Raji (cell line): ENCODE measurements around the gene PRDM16.

Experiments used
- POLR2A ChIP-seq: IDR thresholded peaks from 2 replicates; pipeline ENCODE4 v1.6.1; 2011; ENCODE audit warnings: low read depth, low read length, control low read depth; ENCODE audit not compliant: insufficient read depth

Gene PRDM16

DNA sequence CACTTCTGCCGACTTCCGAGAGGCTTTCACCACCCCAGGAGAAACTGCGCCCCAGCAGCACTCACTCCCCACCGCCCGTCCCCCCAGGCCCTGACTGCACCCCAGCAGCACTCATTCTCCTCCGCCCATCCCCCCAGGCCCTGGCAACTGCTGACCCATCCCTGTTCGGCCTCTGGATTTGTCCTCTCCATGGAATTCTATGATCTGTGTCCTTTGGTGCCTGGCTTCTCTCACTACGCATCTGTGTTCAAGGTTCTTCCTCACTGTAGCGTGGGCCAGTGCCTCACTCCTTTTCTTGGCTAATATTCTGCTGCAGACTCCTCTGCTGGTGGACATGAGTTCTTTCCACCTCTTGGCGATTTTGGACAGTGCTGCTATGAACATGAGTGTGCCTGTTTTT is 263.7 kb downstream of the PRDM16 start:
- no peak for TF ChIP-seq POLR2A

DNA sequence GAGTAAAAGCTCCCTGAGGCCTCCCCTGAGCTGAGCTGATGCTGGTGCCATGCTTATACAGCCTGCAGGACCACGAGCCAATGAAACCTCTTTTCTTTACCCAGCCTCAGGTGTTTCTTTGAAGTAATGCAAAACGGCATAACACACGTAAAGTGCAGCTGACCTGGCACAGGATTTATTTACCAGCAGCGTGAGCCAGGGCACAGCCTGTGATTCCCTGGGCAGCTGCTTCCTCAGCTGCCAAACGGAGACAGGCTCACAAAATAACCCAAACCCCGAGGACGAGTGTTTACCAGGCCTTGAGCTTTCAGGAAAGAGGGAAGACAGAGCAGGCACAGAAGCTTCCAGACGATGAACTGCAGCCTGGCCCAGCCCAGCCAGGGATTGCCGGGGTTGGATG is 264.9 kb downstream of the PRDM16 start:
- TF ChIP-seq POLR2A, result no peak

DNA sequence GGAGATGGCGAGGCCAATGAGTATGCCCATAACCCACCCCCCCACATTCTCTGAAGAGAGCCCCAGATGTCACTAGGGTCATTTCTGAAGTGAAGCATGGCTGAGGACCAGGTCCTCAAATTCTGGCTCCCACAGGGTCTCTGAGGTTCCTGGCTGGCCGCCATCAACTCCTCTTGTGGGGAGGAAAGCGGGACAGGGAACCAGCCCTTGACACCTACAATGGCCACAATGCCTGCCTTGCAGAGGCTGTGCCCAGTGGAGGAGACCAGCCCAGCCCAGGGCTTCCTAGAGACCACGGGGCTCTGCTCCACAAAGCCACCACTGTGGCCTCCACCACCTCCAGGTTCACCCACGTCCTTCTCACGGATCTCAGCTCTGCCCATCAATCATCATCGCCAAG is 265.4 kb downstream of the PRDM16 start:
- no peak for TF ChIP-seq POLR2A

DNA sequence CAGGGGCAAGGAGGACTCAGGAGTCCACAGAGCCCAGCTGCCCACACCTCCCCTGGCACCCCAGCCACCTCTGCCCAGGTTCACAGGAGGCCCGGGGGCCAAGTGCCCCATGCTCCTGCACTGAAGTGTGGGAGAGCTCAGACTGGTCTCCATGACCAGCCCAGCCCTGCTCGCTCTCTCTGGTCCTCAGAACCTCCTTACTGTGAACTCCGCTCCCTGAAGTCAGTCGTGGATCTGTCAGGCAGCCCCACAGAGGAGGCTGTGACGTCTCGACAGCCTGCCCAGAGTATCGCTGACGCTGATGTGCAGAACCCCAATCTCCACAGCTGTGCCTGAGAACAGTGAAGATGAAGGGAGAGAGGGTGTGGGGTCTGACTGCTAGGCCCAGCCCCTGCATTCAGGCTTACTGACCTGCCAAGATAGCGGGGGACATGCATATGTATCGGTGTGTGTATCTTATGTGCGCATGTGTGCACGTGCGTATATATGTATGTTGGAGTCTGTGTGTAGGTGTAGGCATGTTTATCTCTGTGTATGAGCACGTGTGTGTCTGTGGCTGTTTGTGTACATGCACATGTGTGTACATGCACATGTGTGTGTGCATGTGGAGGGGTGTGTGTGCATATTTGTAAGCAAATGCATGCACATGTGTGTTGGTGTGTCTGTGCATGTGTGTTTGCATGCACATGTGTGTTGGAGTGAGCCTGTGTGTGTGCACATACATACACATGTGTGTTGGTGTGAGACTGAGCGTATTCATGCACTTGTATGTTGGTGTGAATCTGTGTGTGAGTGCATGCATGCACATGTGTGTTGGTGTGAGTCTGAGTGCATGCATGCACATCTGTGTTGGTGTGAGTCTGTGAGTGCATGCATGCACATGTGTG is 267.0 kb downstream of the PRDM16 start:
- no peak for TF ChIP-seq POLR2A

DNA sequence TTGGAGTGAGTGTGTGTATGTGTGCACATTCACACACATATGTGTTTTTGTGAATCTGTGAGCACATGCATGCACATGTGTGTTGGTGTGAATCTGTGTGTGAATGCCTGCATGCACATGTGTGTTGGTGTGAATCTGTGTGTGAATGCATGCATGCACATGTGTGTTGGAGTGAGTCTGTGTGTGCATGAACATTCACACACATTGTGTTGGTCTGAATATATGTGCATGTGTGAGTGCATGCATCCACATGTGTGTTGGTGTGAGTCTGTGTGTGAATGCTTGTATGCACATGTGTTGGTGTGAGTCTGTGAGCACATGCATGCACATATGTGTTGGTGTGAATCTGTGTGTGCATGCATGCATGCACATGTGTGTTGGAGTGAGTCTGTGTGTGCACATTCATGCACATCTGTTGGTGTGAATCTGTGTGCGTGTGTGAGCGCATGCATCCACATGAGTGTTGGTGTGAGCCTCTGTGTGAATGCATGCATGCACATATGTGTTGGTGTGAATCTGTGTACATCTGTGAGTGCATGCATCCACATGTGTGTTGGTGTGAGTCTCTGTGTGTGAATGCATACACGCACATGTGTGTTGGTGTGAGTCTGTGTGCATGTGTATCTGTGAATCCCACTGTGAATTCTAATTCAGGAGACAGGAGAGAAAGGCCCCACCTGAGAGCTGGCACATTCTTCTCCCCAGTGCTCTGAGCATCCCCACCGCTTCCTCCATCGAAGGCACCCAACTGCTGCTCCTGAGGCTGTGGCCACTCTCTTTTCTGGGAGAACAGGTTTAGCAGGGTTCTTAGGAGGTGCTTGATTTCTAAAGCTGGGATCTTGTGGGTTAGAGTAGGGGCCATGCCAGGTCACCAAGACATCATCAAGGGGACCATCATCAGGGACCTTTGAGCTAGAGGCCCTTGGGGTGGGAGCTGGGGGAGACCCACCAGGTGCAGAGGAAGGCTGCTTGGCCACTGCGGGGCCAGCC is 267.9 kb downstream of the PRDM16 start:
- no peak for TF ChIP-seq POLR2A

DNA sequence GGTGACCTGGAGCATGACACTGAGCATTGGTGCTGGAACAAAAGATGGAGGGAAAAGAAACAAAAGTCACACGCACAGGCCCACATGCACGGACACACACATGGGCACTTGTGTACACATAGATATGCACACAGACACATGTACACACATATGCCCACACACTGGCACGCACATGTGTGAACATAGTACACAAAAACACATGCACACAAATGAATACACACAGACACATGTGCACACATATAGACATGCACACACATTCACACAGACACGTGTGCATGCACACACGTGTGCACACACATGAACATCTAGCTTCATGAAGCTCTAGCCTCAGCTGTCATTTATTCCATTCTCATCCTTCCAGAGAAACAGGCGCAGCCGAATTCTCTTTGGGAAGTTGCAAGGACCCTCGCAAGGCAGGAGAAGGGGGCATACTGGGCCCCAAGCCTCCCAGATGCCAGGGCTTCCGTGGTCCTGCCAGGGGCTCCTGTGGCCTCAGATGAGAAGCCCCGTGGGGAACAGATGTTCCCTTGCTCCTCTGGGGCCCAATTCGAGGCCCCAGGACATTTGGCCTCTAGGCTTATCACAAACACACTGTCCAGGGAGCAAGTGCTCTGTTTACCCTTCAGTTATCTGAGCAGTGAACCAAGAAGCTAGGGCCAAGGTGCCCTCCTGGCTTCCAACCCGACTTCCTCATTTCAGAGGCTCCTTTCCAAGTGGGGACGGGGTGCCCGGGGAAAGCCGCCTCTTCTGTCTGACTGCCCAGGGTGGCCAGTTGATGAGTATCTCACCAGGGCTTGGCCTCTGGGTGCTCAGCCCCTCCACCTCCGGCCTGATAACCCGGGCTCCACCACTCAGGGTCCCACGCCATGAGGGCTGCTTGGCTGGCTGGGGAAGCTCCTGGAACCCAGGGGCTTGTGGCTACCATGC is 269.1 kb downstream of the PRDM16 start:
- TF ChIP-seq POLR2A, result no peak

DNA sequence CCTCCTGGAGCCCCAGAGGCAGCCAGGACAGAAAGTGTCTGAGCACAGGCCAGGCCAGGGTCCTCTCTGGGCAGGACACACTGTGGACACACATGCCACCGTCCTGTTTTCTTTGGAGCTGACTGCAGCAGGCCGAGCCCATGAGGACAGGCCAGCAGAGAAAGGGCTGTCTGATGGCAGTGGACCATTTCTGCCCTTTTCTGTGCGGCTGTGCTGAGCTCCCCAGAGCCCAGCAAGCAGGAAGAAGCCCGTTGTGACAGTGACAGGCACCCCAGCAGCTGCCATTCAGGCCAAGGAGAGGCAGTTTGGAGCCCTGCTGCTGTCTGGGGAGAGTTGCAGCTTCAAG is 269.7 kb downstream of the PRDM16 start:
- no peak for TF ChIP-seq POLR2A

DNA sequence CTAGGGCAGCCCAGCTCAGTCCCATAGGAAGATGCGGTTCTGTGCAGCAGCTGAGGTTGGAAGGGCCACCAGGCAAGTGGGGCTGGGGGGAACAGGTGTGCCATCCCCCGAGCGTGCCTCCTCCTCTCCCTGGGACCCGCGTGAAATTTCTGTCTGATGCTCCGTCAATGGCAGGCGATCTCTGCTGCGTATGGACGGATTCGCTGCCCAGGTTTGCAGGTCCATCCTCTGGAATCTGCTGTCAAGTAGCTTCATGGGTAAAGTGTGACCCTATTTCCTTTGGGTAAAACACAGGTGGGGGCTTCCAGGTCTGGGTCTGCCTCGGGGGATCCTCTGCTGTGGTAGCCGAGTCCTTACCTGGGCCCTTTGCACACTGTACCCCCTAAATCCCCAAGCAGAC is 270.9 kb downstream of the PRDM16 start:
- no peak for TF ChIP-seq POLR2A

DNA sequence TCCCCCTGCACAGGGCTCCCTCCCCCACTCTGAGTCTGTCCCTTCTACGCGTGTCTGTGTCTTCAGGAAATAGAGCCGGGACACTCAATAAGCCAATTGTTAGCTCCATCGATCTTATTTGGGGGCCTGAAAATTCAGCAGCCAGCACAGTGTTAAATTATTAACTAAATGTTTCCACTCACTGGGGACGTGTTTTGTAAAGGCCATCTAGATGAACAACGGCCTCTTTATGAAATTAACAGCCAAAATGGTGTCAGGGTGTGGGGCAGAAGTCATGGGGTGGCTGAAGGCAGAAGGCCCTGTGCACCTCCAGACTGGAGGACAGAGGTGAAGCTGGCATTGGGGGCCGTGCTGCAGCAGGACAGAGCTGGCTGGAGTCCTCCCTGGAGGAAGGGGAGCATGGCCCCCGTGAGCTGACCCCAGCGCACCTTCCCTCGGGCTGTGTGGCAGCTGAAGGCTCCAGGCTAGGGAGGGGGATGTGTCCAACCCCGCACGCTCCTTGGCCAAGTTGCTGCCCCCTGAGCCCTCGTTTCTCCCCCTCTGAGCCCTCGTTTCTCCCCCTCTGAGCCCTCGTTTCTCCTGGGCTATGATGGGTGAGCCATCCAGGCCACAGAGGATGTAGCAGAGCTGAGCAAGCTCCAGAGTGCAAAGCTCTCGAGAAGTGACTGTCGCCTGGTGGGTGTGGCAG is 271.7 kb downstream of the PRDM16 start:
- TF ChIP-seq POLR2A, result no peak

DNA sequence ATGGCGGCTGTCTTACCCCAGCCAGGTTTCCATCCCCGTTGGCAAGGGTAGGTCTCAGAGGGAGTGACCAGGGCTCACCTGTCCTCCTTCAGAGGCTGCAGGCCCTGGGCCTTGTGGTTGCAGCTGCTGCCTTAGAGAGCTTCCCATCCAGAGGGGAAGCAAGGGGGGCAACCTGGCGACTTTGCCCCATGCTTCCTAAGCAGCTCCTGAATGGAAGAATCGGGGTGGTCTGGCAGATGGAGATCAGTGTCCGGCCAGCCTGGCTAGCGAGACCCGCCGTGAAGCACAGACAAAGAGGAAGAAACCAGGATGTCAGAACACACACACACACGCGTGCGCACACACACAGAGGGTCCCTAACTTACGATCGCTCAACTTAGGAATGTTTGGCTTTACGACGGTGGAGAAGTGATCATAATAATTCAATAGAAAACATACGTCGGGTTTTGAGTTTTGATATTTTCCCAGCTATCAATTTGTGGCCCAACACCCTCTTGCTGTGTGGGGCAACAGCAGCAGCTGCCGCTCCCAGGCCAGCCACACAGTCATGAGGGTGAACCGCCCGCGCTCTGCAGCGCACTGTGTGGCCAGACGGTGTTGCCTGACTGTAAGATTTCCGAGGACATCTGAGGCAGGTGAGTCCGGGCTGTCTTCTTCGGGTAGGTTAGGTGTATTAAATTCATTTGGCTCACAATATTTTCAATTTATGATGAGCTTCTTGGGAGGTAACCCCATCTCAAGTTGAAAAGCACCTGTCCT is 272.4 kb downstream of the PRDM16 start:
- no peak for TF ChIP-seq POLR2A

DNA sequence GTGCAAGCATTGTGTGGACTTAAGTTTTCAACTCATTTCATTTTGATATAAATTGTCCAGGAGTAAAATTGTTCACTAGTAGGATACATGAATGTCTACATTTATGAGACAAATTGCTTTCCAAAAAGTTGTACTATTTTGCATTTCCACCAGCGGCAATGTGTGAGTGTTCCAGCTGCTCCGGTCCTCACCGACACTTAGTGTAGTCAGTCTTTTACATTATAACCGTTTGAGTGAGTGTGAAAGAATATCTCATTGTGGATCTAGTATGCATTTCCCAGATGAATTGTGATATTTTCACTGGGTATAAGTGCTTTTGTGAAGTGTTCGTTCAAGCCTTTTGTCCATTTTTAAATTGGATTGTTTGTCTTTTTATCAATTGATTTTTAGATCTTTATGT is 274.0 kb downstream of the PRDM16 start:
- no peak for TF ChIP-seq POLR2A

DNA sequence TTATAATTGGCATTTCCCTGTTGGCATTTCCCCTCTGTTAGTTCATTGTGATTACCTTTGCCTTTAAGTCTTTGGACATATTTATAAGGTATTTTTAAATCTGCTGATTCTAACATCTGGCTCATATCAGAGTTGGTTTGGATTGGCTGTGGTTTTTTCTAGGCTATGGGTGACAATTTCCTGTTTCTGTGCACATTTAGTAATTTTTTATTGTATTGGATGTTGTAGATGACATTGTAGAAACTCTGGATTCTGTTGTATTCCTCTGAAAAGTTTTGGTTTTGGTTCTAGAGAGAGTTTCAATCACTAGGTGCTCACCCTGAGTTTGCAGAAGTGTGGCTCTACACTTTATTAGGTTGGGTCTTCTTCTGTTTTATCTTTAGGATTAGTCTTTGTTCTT is 275.4 kb downstream of the PRDM16 start:
- TF ChIP-seq POLR2A, result no peak

DNA sequence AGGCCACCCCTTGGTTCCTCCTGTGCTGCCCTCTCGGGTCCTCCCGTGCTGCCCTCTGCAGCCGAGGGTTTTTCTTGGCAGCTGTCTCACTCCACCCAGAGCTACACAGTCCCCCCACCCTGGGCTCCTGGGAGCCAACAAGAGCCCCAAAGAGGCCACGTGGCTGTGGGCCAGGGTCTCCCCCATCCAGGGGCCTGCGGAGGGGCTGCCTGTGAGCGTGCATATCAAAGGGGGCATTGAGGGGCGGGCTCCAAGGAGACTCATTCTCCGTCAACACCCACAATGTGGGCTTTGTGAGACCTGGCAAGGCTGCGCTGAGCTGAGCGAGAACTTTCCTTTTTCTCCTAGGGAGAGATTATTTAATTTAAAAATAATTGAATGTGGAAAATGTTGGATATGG is 276.8 kb downstream of the PRDM16 start:
- no peak for TF ChIP-seq POLR2A

DNA sequence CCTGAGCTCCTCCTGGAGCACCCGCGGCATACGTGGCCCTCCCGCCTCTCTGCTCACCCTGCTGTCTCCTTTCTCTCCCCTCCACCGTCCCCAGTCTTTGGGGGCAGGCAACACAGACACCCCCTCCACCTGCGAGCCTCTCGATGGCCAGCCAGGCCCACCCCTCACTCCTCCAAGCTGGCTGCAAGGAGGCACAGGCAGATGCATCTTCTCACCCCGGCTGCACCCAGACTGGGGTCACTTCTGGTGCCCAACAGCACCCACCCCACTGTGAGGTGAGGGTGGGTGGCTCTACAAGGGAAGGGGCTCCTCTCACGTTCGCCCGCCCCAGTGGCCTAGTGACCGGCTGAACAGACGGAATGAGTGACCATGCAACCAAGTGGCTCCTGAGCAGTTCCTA is 277.5 kb downstream of the PRDM16 start:
- no peak for TF ChIP-seq POLR2A
